ENCODE data around the gene FAM120B.
"Not testable (repeated sequence)": the region's sequence is repeated elsewhere in the genome, so short reads cannot be mapped to it uniquely, and the experiment has no call there.

Gene FAM120B

DNA sequence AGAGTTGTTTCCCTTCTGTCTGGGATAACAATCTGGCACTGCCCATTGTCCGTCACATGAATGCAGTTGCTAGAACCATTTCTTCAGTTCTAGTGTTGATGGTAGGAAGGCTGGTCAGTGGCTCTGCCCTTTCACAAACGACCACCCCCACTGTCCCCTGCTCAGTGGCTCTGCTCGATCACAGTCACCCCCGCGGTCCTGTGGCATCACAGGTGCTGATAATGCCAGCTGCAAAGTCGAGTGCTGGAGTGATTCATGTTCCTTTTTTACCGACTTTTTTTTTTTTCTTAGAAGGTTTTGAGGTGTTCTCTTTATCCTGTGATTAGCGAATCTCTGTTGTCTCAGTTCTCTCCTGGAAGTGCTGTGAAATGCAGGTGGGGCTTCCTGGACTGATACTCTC lies 22.8 kb downstream of the FAM120B start:
- H3K9me3 ChIP-seq (ENCODE audit: control insufficient read depth, insufficient read depth, low read length), result no peaks in the 10 kb centered on the region
- no peak for DNase-seq (ENCODE audit: low read depth, low spot score)
- H3K27me3 ChIP-seq (ENCODE audit: control insufficient read depth, insufficient read depth, low read length), result no peaks in the 10 kb centered on the region
- no CpG with 5 or more reads among the region's 8 CpGs for WGBS (ENCODE audit: insufficient coverage, insufficient read length)
- no peaks in the 10 kb centered on the region for H3K4me1 ChIP-seq (ENCODE audit: control insufficient read depth, insufficient read depth, low read length)
- H3K36me3 ChIP-seq (ENCODE audit: control insufficient read depth, insufficient read depth, low read length), result peaks cover 6% of the 10 kb centered on the region
- H3K4me3 ChIP-seq (ENCODE audit: low read length), result no peak overlapping the region
- H3K27ac ChIP-seq (ENCODE audit: low read length), result no peak overlapping the region

DNA sequence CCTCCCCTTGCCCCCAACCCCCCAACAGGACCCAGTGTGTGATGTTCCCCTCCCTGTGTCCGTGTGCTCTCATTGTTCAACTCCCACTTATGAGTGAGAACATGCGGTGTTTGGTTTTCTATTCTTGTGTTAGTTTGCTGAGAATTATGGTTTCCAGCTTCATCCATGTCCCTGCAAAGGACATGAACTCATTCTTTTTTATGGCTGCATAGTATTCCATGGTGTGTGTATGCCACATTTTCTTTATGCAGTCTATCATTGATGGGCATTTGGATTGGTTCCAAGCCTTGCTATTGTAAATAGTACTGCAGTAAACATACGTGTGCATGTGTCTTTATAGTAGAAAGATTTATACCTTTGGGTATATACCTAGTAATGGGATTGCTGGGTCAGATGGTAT lies 28.6 kb downstream of the FAM120B start:
- not testable (repeated sequence) for H3K27ac ChIP-seq (ENCODE audit: low read length); H3K9me3 ChIP-seq (ENCODE audit: control insufficient read depth, insufficient read depth, low read length); DNase-seq (ENCODE audit: low read depth, low spot score); H3K36me3 ChIP-seq (ENCODE audit: control insufficient read depth, insufficient read depth, low read length); H3K27me3 ChIP-seq (ENCODE audit: control insufficient read depth, insufficient read depth, low read length); H3K4me3 ChIP-seq (ENCODE audit: low read length); H3K4me1 ChIP-seq (ENCODE audit: control insufficient read depth, insufficient read depth, low read length)
- no CpG with 5 or more reads among the region's 3 CpGs for WGBS (ENCODE audit: insufficient coverage, insufficient read length)

DNA sequence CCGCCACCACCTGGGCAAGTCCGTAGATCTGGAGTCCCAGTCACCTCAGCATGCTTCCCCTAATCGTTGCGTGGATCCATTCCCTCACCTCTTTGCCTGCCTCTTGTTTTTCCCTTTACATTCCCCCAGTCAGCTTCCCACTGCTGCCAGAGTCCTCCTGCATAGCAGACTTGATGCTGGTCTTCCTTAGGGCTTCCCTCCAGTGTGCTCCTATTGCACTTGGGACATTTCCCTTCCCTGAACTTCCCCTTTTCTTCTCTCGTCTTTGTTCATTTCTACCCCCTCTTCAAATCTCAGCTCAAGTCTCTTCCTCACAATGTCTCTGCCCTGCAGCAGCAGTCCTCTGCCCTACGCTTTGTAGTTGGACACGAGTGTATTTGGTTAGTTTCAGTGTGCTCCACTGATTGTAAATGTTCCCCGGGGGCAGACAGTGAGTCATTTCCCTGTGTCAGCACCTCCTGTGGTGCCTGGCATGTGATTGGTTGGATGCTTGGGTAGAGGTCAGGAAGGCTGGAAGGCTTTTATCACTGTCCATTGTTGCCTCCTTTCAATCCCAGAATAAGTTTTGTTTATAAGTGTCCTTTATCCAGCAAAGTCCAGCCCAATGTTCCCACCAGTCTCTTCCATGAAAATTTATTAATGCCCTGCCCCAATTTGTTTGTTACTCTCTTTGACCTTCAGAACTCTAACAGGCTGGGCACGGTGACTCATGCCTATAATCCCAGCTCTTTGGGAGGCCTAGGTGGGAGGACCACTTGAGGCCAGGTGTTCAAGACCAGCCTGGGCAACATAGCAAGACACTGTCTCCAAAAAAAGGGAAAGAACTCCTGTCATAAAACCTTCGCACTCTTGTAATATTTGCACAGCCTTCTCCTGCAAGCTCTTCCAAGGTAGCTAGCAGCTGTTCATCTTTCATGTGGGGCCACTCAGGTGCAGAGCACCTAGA lies 38.3 kb downstream of the FAM120B start:
- no peak for DNase-seq (ENCODE audit: low read depth, low spot score)
- Histone ChIP-seq H3K36me3 (ENCODE audit: control insufficient read depth, insufficient read depth, low read length) (no peaks in the 10 kb centered on the region), H3K9me3 (ENCODE audit: control insufficient read depth, insufficient read depth, low read length) (no peaks in the 10 kb centered on the region), H3K27ac (ENCODE audit: low read length) (no peak overlapping the region), H3K27me3 (ENCODE audit: control insufficient read depth, insufficient read depth, low read length) (no peaks in the 10 kb centered on the region), H3K4me1 (ENCODE audit: control insufficient read depth, insufficient read depth, low read length) (no peaks in the 10 kb centered on the region), H3K4me3 (ENCODE audit: low read length) (no peak overlapping the region)
- WGBS (ENCODE audit: insufficient coverage, insufficient read length), result no CpG with 5 or more reads among the region's 10 CpGs

DNA sequence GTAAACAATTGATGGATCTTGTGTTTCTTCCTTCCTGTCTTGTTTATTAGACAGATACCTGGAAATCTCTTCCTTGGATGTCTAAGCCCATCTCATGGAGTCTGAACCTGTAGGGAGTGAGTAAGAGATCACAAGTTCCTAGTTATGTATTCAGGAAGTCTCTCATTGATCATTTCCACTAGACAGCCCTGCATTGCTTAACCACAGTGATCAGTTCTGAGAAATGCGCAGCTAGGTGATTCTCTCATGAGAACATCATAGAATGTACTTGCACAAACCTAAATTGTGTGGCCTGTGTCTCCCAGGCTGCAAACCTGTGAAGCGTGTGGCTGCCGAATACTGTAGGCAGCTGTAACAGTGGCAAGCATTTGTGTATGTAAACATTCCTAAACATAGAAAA lies 39.1 kb downstream of the FAM120B start:
- H3K27ac ChIP-seq (ENCODE audit: low read length), result no peak overlapping the region

DNA sequence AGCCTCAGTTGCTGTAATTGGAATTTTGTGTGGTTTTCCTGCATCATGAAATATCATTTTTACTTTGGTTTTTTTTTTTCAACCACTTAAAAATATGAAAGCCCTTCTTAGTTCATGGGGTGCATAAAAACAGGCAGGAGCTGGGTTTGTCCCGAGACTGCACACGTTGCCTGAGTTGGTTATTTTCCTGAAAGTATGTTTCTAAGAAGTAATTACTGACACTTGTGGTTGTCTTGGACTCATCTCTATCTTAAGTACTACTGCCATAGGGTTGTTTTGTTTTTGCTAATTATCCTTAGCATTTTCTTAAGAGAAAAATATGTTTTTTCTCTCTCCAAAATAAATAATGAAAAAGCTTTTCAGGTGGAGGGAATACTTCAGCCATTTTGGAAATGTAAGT lies 40.1 kb downstream of the FAM120B start:
- Histone ChIP-seq H3K4me3 (ENCODE audit: low read length) (no peak overlapping the region), H3K36me3 (ENCODE audit: control insufficient read depth, insufficient read depth, low read length) (no peaks in the 10 kb centered on the region), H3K4me1 (ENCODE audit: control insufficient read depth, insufficient read depth, low read length) (no peaks in the 10 kb centered on the region), H3K9me3 (ENCODE audit: control insufficient read depth, insufficient read depth, low read length) (no peaks in the 10 kb centered on the region), H3K27ac (ENCODE audit: low read length) (no peak overlapping the region), H3K27me3 (ENCODE audit: control insufficient read depth, insufficient read depth, low read length) (no peaks in the 10 kb centered on the region)
- no CpG with 5 or more reads among the region's 2 CpGs for WGBS (ENCODE audit: insufficient coverage, insufficient read length)
- DNase-seq (ENCODE audit: low read depth, low spot score), result no peak

More for the DNA sequence above, 39.1 kb downstream of the FAM120B start:
- Histone ChIP-seq H3K4me1 (ENCODE audit: control insufficient read depth, insufficient read depth, low read length) (no peaks in the 10 kb centered on the region), H3K4me3 (ENCODE audit: low read length) (no peak overlapping the region), H3K36me3 (ENCODE audit: control insufficient read depth, insufficient read depth, low read length) (no peaks in the 10 kb centered on the region), H3K27me3 (ENCODE audit: control insufficient read depth, insufficient read depth, low read length) (no peaks in the 10 kb centered on the region), H3K9me3 (ENCODE audit: control insufficient read depth, insufficient read depth, low read length) (no peaks in the 10 kb centered on the region)
- no CpG with 5 or more reads among the region's 3 CpGs for WGBS (ENCODE audit: insufficient coverage, insufficient read length)
- DNase-seq (ENCODE audit: low read depth, low spot score), result no peak

DNA sequence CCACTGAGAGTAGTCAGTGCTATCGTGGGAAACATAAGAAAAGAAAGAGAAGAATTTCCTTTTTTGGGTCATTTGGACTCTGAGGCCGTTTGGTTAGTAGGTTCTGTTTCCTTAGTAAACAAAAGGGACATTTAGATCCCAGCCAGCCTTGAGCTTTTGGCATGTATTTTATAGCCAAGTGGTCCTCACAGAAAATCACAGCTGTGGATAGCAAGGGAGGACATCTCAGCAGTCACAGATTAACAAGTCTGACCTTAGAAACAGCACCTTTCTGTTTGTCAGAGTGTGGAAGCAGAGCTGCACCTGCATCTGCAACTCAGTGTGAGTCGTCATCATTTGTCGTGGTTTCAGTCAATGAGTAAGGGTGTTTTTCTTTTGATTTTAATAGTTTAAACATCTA lies 40.5 kb downstream of the FAM120B start:
- DNase-seq (ENCODE audit: low read depth, low spot score), result no peak
- H3K27ac ChIP-seq (ENCODE audit: low read length), result no peak overlapping the region
- H3K9me3 ChIP-seq (ENCODE audit: control insufficient read depth, insufficient read depth, low read length), result no peaks in the 10 kb centered on the region
- H3K36me3 ChIP-seq (ENCODE audit: control insufficient read depth, insufficient read depth, low read length), result no peaks in the 10 kb centered on the region
- no peak overlapping the region for H3K4me3 ChIP-seq (ENCODE audit: low read length)
- no peaks in the 10 kb centered on the region for H3K4me1 ChIP-seq (ENCODE audit: control insufficient read depth, insufficient read depth, low read length)
- no CpG with 5 or more reads among the region's 4 CpGs for WGBS (ENCODE audit: insufficient coverage, insufficient read length)
- H3K27me3 ChIP-seq (ENCODE audit: control insufficient read depth, insufficient read depth, low read length), result no peaks in the 10 kb centered on the region

DNA sequence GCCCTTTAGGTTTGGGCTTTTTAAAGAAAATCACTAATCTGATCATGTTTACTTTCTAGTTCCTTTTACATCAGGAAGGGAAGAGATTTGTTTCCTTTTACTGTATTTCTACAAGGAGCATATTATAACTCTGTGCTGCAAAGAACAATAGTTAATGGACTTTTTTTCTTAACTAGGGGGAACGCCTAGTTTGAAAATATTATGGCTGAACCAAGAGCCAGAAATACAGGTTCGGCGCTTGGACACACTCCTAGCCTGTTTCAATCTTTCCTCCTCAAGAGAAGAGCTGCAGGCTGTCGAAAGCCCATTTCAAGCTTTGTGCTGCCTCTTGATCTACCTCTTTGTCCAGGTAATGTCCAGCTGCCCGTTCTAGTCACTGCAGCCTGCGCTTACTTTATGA lies 41.4 kb downstream of the FAM120B start:
- H3K4me1 ChIP-seq (ENCODE audit: control insufficient read depth, insufficient read depth, low read length), result no peaks in the 10 kb centered on the region
- no peak overlapping the region for H3K4me3 ChIP-seq (ENCODE audit: low read length)
- no peaks in the 10 kb centered on the region for H3K9me3 ChIP-seq (ENCODE audit: control insufficient read depth, insufficient read depth, low read length)
- WGBS (ENCODE audit: insufficient coverage, insufficient read length), result no CpG with 5 or more reads among the region's 6 CpGs
- H3K27me3 ChIP-seq (ENCODE audit: control insufficient read depth, insufficient read depth, low read length), result no peaks in the 10 kb centered on the region
- no peaks in the 10 kb centered on the region for H3K36me3 ChIP-seq (ENCODE audit: control insufficient read depth, insufficient read depth, low read length)
- no peak for DNase-seq (ENCODE audit: low read depth, low spot score)
- H3K27ac ChIP-seq (ENCODE audit: low read length), result no peak overlapping the region

DNA sequence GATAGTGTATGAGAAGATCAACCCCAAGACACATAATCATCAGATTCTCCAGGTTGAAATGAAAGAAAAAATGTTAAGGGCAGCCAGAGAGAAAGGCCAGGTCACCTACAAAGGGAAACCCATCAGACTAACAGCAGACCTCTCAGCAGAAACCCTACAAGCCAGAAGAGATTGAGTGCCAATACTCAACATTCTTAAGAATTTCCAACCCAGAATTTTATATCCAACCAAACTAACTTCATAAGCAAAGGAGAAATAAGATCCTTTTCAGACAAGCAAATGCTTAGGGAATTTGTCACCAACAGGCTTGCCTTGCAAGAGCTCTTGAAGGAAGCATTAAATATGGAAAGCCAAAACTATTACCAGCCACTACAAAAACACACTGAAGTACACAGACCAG lies 44.9 kb downstream of the FAM120B start:
- DNase-seq (ENCODE audit: low read depth, low spot score); H3K36me3 ChIP-seq (ENCODE audit: control insufficient read depth, insufficient read depth, low read length); H3K9me3 ChIP-seq (ENCODE audit: control insufficient read depth, insufficient read depth, low read length); H3K27me3 ChIP-seq (ENCODE audit: control insufficient read depth, insufficient read depth, low read length); H3K27ac ChIP-seq (ENCODE audit: low read length); H3K4me3 ChIP-seq (ENCODE audit: low read length); H3K4me1 ChIP-seq (ENCODE audit: control insufficient read depth, insufficient read depth, low read length): not testable (repeated sequence)

DNA sequence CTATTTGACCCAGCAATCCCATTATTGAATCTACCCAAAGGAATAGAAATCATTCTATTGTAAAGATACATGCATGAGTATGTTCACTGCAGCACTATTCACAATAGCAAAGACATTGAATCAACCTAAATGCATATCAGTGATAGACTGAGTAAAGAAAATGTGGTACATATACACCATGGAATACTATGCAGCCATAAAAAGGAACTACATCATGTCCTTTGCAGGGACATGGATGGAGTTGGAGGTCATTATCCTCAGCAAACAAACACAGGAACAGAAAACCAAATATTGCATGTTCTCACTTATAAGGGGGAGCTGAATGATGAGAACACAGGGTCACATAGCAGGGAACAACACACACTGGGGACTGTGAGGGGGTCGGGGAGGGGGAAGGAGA lies 48.6 kb downstream of the FAM120B start:
- not testable (repeated sequence) for H3K4me1 ChIP-seq (ENCODE audit: control insufficient read depth, insufficient read depth, low read length); H3K9me3 ChIP-seq (ENCODE audit: control insufficient read depth, insufficient read depth, low read length); H3K27ac ChIP-seq (ENCODE audit: low read length); H3K27me3 ChIP-seq (ENCODE audit: control insufficient read depth, insufficient read depth, low read length); DNase-seq (ENCODE audit: low read depth, low spot score); H3K36me3 ChIP-seq (ENCODE audit: control insufficient read depth, insufficient read depth, low read length); H3K4me3 ChIP-seq (ENCODE audit: low read length)
- no CpG with 5 or more reads among the region's 1 CpG for WGBS (ENCODE audit: insufficient coverage, insufficient read length)

DNA sequence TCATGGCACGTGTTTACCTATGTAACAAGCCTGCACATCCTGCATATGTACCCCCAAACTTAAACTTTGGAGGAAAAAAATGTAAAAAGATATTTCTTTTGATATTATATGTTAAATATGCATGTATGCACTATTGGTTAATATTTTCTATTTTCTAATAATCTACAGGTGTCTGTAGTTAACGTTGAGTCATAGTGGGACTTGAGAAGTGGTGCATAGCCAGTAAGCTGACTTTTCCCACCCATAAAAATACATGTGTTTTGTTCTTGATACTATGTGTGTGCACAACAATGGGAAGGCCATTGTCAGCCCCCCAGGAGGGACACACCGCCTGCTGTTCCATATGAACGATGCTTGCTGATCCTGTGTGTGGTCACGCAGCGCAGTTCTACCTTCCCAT lies 49.1 kb downstream of the FAM120B start:
- H3K27me3 ChIP-seq (ENCODE audit: control insufficient read depth, insufficient read depth, low read length), result no peaks in the 10 kb centered on the region
- DNase-seq (ENCODE audit: low read depth, low spot score), result no peak
- H3K4me3 ChIP-seq (ENCODE audit: low read length), result no peak overlapping the region
- no CpG with 5 or more reads among the region's 6 CpGs for WGBS (ENCODE audit: insufficient coverage, insufficient read length)
- no peak overlapping the region for H3K27ac ChIP-seq (ENCODE audit: low read length)
- no peaks in the 10 kb centered on the region for H3K36me3 ChIP-seq (ENCODE audit: control insufficient read depth, insufficient read depth, low read length)
- H3K4me1 ChIP-seq (ENCODE audit: control insufficient read depth, insufficient read depth, low read length), result no peaks in the 10 kb centered on the region
- H3K9me3 ChIP-seq (ENCODE audit: control insufficient read depth, insufficient read depth, low read length), result no peaks in the 10 kb centered on the region

DNA sequence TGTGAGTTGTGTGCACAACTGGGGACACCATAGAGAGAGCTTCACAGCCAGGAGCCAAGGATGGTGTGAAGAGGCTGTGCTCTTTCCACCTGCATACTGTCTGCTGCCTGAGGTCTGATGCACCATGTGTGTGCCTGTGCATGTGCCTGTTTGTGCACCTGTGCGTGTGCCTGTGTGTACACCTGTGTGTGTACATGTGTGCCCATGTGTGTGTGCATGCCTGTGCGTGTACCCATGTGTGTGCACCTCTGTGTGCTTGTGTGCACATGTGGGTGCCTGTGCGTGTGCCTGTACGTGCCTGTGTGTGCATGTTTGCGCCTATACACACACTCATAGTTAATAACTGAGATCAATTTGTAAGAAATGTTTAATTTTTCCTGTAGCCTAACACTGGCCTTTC lies 51.3 kb downstream of the FAM120B start:
- no peak overlapping the region for H3K4me3 ChIP-seq (ENCODE audit: low read length)
- H3K9me3 ChIP-seq (ENCODE audit: control insufficient read depth, insufficient read depth, low read length), result no peaks in the 10 kb centered on the region
- no peaks in the 10 kb centered on the region for H3K27me3 ChIP-seq (ENCODE audit: control insufficient read depth, insufficient read depth, low read length)
- WGBS (ENCODE audit: insufficient coverage, insufficient read length), result no CpG with 5 or more reads among the region's 5 CpGs
- no peak overlapping the region for H3K27ac ChIP-seq (ENCODE audit: low read length)
- no peaks in the 10 kb centered on the region for H3K36me3 ChIP-seq (ENCODE audit: control insufficient read depth, insufficient read depth, low read length)
- H3K4me1 ChIP-seq (ENCODE audit: control insufficient read depth, insufficient read depth, low read length), result no peaks in the 10 kb centered on the region
- no peak for DNase-seq (ENCODE audit: low read depth, low spot score)
